Panc1 (cell line): ENCODE results near the gene FAM229A.

Source experiments
- TF ChIP-seq, protein P1 (sequence below): fragments of 450-650 bp; IDR thresholded peaks from 2 replicates; pipeline ENCODE4 v1.5.1; 2017; ENCODE audit warnings: mild to moderate bottlenecking
- TF ChIP-seq, protein P2 (sequence below), 2 experiments: IDR thresholded peaks; 2 replicates each; pipeline ENCODE4 v1.6.1; 2011 to 2012; ENCODE audit warnings: low read depth in 2 of 2, control low read depth in 1 of 2, low read length in 1 of 2, mild to moderate bottlenecking in 1 of 2, moderate library complexity in 1 of 2; ENCODE audit not compliant: insufficient read depth in 1 of 2

DNA sequence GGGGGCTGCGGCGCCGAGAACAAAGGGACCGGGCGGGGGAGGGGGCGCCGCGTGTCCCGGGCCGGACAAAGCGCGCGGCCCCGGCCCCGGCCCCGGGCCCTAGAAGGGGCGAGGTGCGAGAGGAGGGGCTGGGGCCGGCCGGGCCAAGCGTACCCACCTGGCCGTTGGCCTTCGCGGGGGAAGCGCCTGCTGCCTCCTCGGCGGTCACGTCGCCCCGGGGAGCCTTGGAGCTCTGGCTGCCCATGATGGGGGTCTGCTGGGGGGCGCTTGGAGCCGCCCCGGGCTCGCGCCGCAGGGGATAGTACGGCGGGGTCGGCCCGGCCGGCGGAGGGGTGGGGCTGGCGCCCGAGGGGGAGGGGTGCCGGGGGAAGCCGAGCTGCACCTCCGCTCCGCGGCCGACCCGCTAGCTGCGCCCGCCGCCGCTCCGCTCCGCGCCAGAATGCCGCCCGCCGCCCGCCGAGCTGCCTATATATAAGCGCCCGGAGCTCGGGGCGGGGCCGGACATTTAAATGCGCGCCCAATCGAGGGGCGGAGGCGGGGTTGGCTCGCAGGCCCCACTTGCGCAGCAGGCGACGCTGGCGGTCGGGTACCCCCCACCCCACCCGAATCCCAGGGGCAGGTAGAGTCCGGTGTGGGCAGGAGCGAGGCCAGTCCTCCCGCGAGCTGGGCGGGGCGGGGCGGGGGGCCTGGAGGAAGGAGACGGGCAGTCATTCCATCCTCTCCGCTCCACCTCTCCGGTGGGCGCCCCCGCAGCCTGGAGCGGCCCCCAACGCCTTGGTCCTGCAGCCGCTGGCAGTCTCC lies 26.3 kb downstream of the FAM229A start, which contains the start of gene MARCKSL1:
- TF ChIP-seq, protein P1, sequence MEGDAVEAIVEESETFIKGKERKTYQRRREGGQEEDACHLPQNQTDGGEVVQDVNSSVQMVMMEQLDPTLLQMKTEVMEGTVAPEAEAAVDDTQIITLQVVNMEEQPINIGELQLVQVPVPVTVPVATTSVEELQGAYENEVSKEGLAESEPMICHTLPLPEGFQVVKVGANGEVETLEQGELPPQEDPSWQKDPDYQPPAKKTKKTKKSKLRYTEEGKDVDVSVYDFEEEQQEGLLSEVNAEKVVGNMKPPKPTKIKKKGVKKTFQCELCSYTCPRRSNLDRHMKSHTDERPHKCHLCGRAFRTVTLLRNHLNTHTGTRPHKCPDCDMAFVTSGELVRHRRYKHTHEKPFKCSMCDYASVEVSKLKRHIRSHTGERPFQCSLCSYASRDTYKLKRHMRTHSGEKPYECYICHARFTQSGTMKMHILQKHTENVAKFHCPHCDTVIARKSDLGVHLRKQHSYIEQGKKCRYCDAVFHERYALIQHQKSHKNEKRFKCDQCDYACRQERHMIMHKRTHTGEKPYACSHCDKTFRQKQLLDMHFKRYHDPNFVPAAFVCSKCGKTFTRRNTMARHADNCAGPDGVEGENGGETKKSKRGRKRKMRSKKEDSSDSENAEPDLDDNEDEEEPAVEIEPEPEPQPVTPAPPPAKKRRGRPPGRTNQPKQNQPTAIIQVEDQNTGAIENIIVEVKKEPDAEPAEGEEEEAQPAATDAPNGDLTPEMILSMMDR: no peak
- TF ChIP-seq, protein P2, sequence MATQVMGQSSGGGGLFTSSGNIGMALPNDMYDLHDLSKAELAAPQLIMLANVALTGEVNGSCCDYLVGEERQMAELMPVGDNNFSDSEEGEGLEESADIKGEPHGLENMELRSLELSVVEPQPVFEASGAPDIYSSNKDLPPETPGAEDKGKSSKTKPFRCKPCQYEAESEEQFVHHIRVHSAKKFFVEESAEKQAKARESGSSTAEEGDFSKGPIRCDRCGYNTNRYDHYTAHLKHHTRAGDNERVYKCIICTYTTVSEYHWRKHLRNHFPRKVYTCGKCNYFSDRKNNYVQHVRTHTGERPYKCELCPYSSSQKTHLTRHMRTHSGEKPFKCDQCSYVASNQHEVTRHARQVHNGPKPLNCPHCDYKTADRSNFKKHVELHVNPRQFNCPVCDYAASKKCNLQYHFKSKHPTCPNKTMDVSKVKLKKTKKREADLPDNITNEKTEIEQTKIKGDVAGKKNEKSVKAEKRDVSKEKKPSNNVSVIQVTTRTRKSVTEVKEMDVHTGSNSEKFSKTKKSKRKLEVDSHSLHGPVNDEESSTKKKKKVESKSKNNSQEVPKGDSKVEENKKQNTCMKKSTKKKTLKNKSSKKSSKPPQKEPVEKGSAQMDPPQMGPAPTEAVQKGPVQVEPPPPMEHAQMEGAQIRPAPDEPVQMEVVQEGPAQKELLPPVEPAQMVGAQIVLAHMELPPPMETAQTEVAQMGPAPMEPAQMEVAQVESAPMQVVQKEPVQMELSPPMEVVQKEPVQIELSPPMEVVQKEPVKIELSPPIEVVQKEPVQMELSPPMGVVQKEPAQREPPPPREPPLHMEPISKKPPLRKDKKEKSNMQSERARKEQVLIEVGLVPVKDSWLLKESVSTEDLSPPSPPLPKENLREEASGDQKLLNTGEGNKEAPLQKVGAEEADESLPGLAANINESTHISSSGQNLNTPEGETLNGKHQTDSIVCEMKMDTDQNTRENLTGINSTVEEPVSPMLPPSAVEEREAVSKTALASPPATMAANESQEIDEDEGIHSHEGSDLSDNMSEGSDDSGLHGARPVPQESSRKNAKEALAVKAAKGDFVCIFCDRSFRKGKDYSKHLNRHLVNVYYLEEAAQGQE (IDR thresholded peaks at IDR 0.05; ENCODE audit: insufficient read depth in 1 of 2, low read depth in 2 of 2, low read length in 1 of 2): no peak
